Gastrocnemius medialis (tissue), 4 donors: ENCODE data around the gene OMD. TPM values are rescaled to one million over a fixed set of nuclear protein-coding genes. Genes with fewer than 3 reads are reported as not detected.

Experiments used
- ATAC-seq, 2 donors: fragments of 150-250 bp; one replicate each; pipeline ENCODE4 v1.9.1; 2016
- DNase-seq, 2 donors: peaks; one replicate each; pipeline ENCODE4 v3.0.0-alpha.2; 2019
- H3K27ac ChIP-seq, 4 donors: fragments of 200-600 bp; sonication (generic); 1 replicate in 1 of 4; 2 replicates in 3 of 4; pipeline ENCODE4 v1.5.1; 2016 to 2018; ENCODE audit warnings: mild to moderate bottlenecking in 2 of 4, moderate library complexity in 1 of 4
- H3K27me3 ChIP-seq, 3 donors: fragments of 200-600 bp; sonication (generic) in 2 of 3; 1 replicate in 1 of 3; 2 replicates in 2 of 3; pipeline versions ENCODE4 v1.5.1 to v1.6.0; 2016 to 2019; ENCODE audit warnings: mild to moderate bottlenecking in 1 of 3, moderate library complexity in 1 of 3
- H3K36me3 ChIP-seq, 2 donors: fragments of 200-600 bp; sonication (generic) in 1 of 2; one replicate each; pipeline ENCODE4 v1.5.1; 2017 to 2018
- H3K4me1 ChIP-seq, 2 donors: fragments of 200-600 bp; sonication (generic) in 1 of 2; one replicate each; pipeline ENCODE4 v1.5.1; 2016 to 2017; ENCODE audit warnings: mild to moderate bottlenecking in 2 of 2
- H3K4me3 ChIP-seq, 4 donors: fragments of 200-600 bp; sonication (generic) in 3 of 4; 1 replicate in 1 of 4; 2 replicates in 3 of 4; pipeline ENCODE4 v1.5.1; 2016 to 2019; ENCODE audit warnings: mild to moderate bottlenecking in 2 of 4
- H3K9me3 ChIP-seq, 3 donors: fragments of 200-600 bp; sonication (generic) in 2 of 3; 1 replicate in 1 of 3; 2 replicates in 2 of 3; pipeline ENCODE4 v1.5.1; 2016 to 2019
- CTCF ChIP-seq, 5 experiments: fragments of 450-650 bp in 3 of 5; fragments of 200-600 bp in 2 of 5; sonication (generic) in 2 of 5; IDR thresholded peaks in 4 of 5; conservative IDR thresholded peaks in 1 of 5; 1 replicate in 4 of 5; 2 replicates in 1 of 5; pipeline ENCODE4 v1.5.1; 2016 to 2019; ENCODE audit warnings: antibody characterized with exemption in 5 of 5, mild to moderate bottlenecking in 3 of 5, moderate library complexity in 3 of 5
- POLR2A ChIP-seq, 2 donors: fragments of 450-650 bp; IDR thresholded peaks; one replicate each; pipeline ENCODE4 v1.6.1; 2017; ENCODE audit warnings: antibody characterized with exemption in 2 of 2, mild to moderate bottlenecking in 2 of 2, moderate library complexity in 2 of 2
- in situ Hi-C, 4 donors: fragments of 200-750 bp; cut with MboI; loops; one replicate each; pipeline versions ENCODE4 v1.15.0 to v1.8.0; 2017; ENCODE audit warnings: low sequenced_read_pairs in 4 of 4
- intact Hi-C: fragments of 100-400 bp; cut with DNase I; formaldehyde crosslinking; loops from one replicate; pipeline ENCODE4 v1.15.1; 2023; ENCODE audit warnings: low total_unique reads
- total RNA-seq, 4 donors: library from RNA; depleted of rRNA; stranded (reverse); fragments of >200 nt; gene quantifications; one replicate each; pipeline versions ENCODE4 v1.1.0 to v1.2.3, GENCODE V29; 2016

Gene OMD
- total RNA-seq, 4 donors from 2014 or later: 1.2 to 4.0 (median 1.9) TPM

DNA sequence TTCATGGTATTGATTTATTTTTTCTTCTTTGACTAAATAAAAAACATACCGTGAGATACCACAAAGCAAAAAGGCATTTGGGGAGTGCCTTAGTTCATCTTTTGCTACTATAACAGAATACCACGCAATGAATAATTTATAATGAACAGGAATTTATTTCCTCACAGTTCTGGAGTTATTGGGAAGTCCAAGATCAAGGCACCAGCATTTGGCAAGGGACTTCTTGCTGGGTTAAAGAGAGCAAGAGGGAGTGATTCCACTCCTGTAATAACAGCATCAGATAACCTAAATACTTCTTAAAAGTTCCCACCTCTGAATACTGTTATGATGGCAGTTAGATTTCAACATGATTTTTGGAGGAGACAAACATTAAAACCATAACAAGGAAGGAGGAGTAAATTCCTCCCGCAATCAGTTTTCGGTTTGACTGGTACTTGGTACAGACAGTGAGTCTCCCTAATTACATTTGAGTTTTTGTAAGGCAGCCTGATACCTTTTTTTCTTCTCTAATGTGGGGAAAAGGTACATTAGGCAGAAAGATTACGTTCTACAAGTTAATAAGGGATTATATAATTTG lies 8.8 kb upstream of the OMD start:
- Histone ChIP-seq H3K27me3 (no peaks in the 10 kb centered on the region), H3K36me3 (no peaks in the 10 kb centered on the region), H3K4me3 (no peak overlapping the region), H3K27ac (no peak overlapping the region), H3K9me3 (no peaks in the 10 kb centered on the region), H3K4me1 (no peaks in the 10 kb centered on the region)
- no peak for ATAC-seq
- in situ Hi-C loops (loop anchor here in 1 of 4 donors (5.0 kb wide), 1 partner anchor 86 kb away; no protein-coding TSS in a partner anchor), intact Hi-C loops (loop anchor here (10.0 kb wide), 1 partner anchor 88 kb away; no protein-coding TSS in a partner anchor)
- no peak for DNase-seq
- no peak for TF ChIP-seq POLR2A (IDR thresholded peaks at IDR 0.05)
- TF ChIP-seq CTCF (IDR thresholded peaks at IDR 0.05 in 4 of 5, conservative IDR thresholded peaks at IDR 0.05 in 1 of 5): no peak

DNA sequence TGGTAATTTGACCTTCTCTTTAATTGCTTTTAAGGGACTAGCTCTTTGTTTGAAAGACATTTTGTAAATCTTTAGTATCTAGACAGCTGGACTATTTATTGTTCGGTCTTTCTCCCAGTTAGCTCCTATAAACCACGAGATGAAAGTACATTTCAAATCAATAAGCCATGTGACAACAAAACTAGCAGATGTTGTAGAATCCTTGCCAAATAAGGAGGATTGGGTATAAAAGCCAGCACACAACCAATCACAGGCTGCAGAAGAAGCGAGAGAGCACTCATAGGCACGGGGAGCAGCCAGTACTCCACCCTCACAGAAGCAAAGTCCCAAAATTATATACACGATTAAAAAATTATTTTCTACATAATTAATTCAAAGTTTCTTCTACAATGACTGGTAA lies 8.1 kb upstream of the OMD start:
- DNase-seq (no peak), ATAC-seq (no peak)
- TF ChIP-seq POLR2A (IDR thresholded peaks at IDR 0.05) (no peak), CTCF (IDR thresholded peaks at IDR 0.05 in 4 of 5, conservative IDR thresholded peaks at IDR 0.05 in 1 of 5) (no peak)
- in situ Hi-C loops (loop anchor here in 1 of 4 donors (5.0 kb wide), 1 partner anchor 85 kb away; no protein-coding TSS in a partner anchor), intact Hi-C loops (loop anchor here (10.0 kb wide), 1 partner anchor 88 kb away; no protein-coding TSS in a partner anchor)
- Histone ChIP-seq H3K27ac (no peak overlapping the region), H3K4me1 (no peaks in the 10 kb centered on the region), H3K9me3 (no peaks in the 10 kb centered on the region), H3K27me3 (no peaks in the 10 kb centered on the region), H3K36me3 (no peaks in the 10 kb centered on the region), H3K4me3 (no peak overlapping the region)

DNA sequence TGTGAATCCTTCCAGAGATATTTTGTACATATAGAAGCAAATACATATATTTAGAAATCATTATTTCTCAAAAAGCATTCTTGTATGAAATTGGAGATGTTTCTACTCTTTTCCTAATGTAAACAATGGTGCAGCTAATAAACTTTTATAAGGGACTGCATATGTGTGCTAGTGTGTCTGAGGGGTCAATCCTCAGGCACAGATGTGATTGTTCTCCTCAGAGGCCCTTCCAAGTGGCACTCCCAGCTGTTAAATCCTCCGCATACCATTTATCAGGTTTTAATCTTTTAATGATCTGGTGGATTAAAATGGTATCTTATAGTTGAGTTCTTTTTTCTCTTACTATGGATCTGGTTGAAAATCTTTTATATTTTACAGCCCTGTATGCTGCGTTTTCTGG lies 5.6 kb upstream of the OMD start:
- Histone ChIP-seq H3K4me3 (no peak overlapping the region), H3K9me3 (no peaks in the 10 kb centered on the region), H3K4me1 (no peaks in the 10 kb centered on the region), H3K27ac (no peak overlapping the region), H3K27me3 (no peaks in the 10 kb centered on the region), H3K36me3 (no peaks in the 10 kb centered on the region)
- TF ChIP-seq CTCF (IDR thresholded peaks at IDR 0.05 in 4 of 5, conservative IDR thresholded peaks at IDR 0.05 in 1 of 5): no peak
- no peak for TF ChIP-seq POLR2A (IDR thresholded peaks at IDR 0.05)
- in situ Hi-C loops: loop anchor here in 1 of 4 donors (5.0 kb wide), 1 partner anchor 83 kb away; no protein-coding TSS in a partner anchor
- DNase-seq: no peak
- ATAC-seq: no peak
- intact Hi-C loops: loop anchor here (10.0 kb wide), 1 partner anchor 85 kb away; no protein-coding TSS in a partner anchor

DNA sequence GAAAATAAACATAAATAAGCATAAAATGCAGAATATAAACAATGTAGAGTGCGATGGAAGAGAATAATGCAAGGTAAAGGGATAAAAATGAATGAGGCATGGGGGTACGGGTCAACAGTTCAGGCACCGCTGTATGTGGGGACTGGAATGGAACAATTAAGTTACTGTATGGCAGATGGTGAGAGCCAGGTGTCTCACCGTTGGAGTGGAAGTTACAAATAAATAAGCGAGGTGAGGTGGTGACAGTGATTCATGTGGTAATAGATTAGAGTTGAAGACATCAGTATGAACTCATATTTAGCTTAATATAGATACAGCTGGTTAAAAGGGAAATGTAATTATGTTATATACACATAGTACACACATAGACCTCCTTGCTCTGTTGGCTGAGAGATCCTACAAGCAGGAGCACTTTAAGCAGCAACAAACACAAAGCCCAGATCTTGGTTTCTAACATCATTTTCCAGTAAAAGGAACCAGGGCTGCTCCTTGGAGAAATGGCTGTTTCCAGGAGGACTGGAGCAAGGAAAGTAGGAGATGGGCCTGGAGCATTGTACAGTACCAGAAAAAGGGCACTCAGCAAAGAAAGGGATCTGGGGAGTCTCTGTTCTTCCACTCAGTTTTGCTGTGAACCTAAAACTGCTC lies 2.4 kb upstream of the OMD start:
- H3K27ac ChIP-seq: no peak overlapping the region

More for the DNA sequence above, 2.4 kb upstream of the OMD start:
- ATAC-seq (no peak), DNase-seq (no peak)
- intact Hi-C loops: no loop called here
- no peaks in the 10 kb centered on the region for H3K9me3 ChIP-seq
- H3K27me3 ChIP-seq: no peaks in the 10 kb centered on the region
- H3K4me3 ChIP-seq: no peak overlapping the region
- no peaks in the 10 kb centered on the region for H3K4me1 ChIP-seq
- in situ Hi-C loops: no loop called here
- no peak for TF ChIP-seq CTCF (IDR thresholded peaks at IDR 0.05 in 4 of 5, conservative IDR thresholded peaks at IDR 0.05 in 1 of 5)
- TF ChIP-seq POLR2A (IDR thresholded peaks at IDR 0.05): no peak
- no peaks in the 10 kb centered on the region for H3K36me3 ChIP-seq
